ENCODE data around the gene NGLY1.

DNA sequence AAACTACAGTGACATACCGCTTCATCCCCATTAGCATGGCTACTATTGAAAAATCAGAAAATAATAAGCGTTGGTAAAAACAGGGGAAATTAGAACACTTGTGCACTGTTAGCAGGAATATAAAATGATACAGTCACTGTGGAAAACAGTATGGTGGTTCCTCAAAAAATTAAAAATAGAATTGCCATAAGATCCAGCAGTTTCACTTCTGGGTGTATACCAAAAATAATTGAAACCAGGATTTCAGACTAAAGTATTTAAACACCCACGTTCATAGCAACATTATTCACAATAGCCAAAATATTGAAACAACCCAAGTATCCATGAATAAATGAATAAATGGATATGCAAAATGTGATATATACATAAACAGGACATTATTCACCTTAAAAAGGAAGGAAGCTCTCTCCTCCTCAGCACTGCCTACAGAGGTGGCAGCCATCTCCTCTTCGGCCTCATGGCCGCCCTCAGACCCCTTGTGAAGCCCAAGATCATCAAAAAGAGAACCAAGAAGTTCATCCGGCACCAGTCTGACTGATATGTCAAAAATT is 34.1 kb downstream of the NGLY1 start:
- TF ChIP-seq, protein P1, sequence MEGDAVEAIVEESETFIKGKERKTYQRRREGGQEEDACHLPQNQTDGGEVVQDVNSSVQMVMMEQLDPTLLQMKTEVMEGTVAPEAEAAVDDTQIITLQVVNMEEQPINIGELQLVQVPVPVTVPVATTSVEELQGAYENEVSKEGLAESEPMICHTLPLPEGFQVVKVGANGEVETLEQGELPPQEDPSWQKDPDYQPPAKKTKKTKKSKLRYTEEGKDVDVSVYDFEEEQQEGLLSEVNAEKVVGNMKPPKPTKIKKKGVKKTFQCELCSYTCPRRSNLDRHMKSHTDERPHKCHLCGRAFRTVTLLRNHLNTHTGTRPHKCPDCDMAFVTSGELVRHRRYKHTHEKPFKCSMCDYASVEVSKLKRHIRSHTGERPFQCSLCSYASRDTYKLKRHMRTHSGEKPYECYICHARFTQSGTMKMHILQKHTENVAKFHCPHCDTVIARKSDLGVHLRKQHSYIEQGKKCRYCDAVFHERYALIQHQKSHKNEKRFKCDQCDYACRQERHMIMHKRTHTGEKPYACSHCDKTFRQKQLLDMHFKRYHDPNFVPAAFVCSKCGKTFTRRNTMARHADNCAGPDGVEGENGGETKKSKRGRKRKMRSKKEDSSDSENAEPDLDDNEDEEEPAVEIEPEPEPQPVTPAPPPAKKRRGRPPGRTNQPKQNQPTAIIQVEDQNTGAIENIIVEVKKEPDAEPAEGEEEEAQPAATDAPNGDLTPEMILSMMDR (conservative IDR thresholded peaks at IDR 0.05) = no peak
- no peak for TF ChIP-seq EZH2 (IDR thresholded peaks at IDR 0.05; ENCODE audit: low read depth)
